ENCODE results near the gene CD300E.

The CD300E gene

GRCh38 chr17:74623693-74624093 is at the start of gene CD300E:
TSS of gene CD300E (minus strand) at chr17:74623738. CDS start at chr17:74623621, 117 bp downstream.
- Histone ChIP-seq H3K9me3 (no peaks in the 10 kb centered on the region), H3K9ac (no peak within 1 kb of the TSS), H4K20me1 (no peaks in the 10 kb centered on the region), H3K4me1 (no peaks in the 10 kb centered on the region; the same call in 1 of the 2 replicates), H3K36me3 (no peaks in the 10 kb centered on the region), H3K27ac (no peak within 1 kb of the TSS), H3K27me3 (no peaks in the 10 kb centered on the region), H3K4me3 (no peak within 1 kb of the TSS), H3K4me2 (no peak within 1 kb of the TSS)
- no peak for TF ChIP-seq Cebpa-rat (IDR thresholded peaks at IDR 0.05)

- Histone ChIP-seq H3K36me3 (no peaks in the 10 kb centered on the region), H3K4me3 (no peak overlapping the region), H3K4me2 (no peak overlapping the region), H4K20me1 (peaks cover 11% of the 10 kb centered on the region), H3K9me3 (no peaks in the 10 kb centered on the region), H3K27ac (no peak overlapping the region), H3K9ac (no peak overlapping the region), H3K27me3 (0 out of 2 replicates have a peak, but pooled peaks cover 7% of the 10 kb centered on the region), H3K4me1 (no peaks in the 10 kb centered on the region)
- no peak for TF ChIP-seq Cebpa-rat (IDR thresholded peaks at IDR 0.05)
These were observed 47.7 kb upstream of the CD300E start for GRCh38 chr17:74671031-74671771.

- 0 out of 2 replicates have a peak, but pooled peaks cover 7% of the 10 kb centered on the region for H3K27me3 ChIP-seq
- H4K20me1 ChIP-seq = peaks cover 11% of the 10 kb centered on the region
- no peaks in the 10 kb centered on the region for H3K9me3 ChIP-seq
- no peak overlapping the region for H3K27ac ChIP-seq
- no peak overlapping the region for H3K4me3 ChIP-seq
- no peaks in the 10 kb centered on the region for H3K4me1 ChIP-seq
- no peaks in the 10 kb centered on the region for H3K36me3 ChIP-seq
- H3K4me2 ChIP-seq = no peak overlapping the region
- no peak overlapping the region for H3K9ac ChIP-seq
- no peak for TF ChIP-seq Cebpa-rat (IDR thresholded peaks at IDR 0.05)
These were observed 46.8 kb upstream of the CD300E start for GRCh38 chr17:74670329-74670728.

- H3K27me3 ChIP-seq = no peaks in the 10 kb centered on the region
- TF ChIP-seq Cebpa-rat (IDR thresholded peaks at IDR 0.05) = no peak
These were observed 40.0 kb upstream of the CD300E start for GRCh38 chr17:74663561-74663960.

GRCh38 chr17:74659889-74660288 is 36.4 kb upstream of the CD300E start:
- H3K27ac ChIP-seq = no peak overlapping the region
- H3K4me3 ChIP-seq = no peak overlapping the region
- H3K4me2 ChIP-seq = peak overlapping the region; percentile 56
- H3K9me3 ChIP-seq = no peaks in the 10 kb centered on the region
- H3K27me3 ChIP-seq = no peaks in the 10 kb centered on the region
- H3K4me1 ChIP-seq = peaks cover 38% of the 10 kb centered on the region
- H3K36me3 ChIP-seq = no peaks in the 10 kb centered on the region
- H4K20me1 ChIP-seq = no peaks in the 10 kb centered on the region
- no peak for TF ChIP-seq Cebpa-rat (IDR thresholded peaks at IDR 0.05)
- no peak overlapping the region for H3K9ac ChIP-seq

More at GRCh38 chr17:74663561-74663960, 40.0 kb upstream of the CD300E start:
- H3K4me1 ChIP-seq = peaks cover 26% of the 10 kb centered on the region
- H3K4me2 ChIP-seq = peak overlapping the region; percentile 30
- H3K27ac ChIP-seq = no peak overlapping the region
- no peak overlapping the region for H3K4me3 ChIP-seq
- no peaks in the 10 kb centered on the region for H4K20me1 ChIP-seq
- no peaks in the 10 kb centered on the region for H3K9me3 ChIP-seq
- no peak overlapping the region for H3K9ac ChIP-seq
- H3K36me3 ChIP-seq = no peaks in the 10 kb centered on the region

- Histone ChIP-seq H3K9me3 (no peaks in the 10 kb centered on the region), H3K4me3 (no peak overlapping the region), H3K27me3 (no peaks in the 10 kb centered on the region), H3K4me1 (peaks cover 33% of the 10 kb centered on the region), H4K20me1 (no peaks in the 10 kb centered on the region), H3K9ac (no peak overlapping the region), H3K27ac (no peak overlapping the region), H3K4me2 (peak overlapping the region; percentile 56), H3K36me3 (no peaks in the 10 kb centered on the region)
- no peak for TF ChIP-seq Cebpa-rat (IDR thresholded peaks at IDR 0.05)
These were observed 35.1 kb upstream of the CD300E start for GRCh38 chr17:74658620-74659019.

GRCh38 chr17:74654742-74655141 is 31.2 kb upstream of the CD300E start:
- no peak for TF ChIP-seq Cebpa-rat (IDR thresholded peaks at IDR 0.05)
- Histone ChIP-seq H3K9ac (no peak overlapping the region), H4K20me1 (no peaks in the 10 kb centered on the region), H3K4me2 (no peak overlapping the region), H3K4me1 (peaks cover 23% of the 10 kb centered on the region), H3K27ac (no peak overlapping the region), H3K9me3 (no peaks in the 10 kb centered on the region), H3K27me3 (no peaks in the 10 kb centered on the region; the same call in 1 of the 2 replicates), H3K36me3 (no peaks in the 10 kb centered on the region), H3K4me3 (no peak overlapping the region)

- Histone ChIP-seq H3K4me1 (peaks cover 10% of the 10 kb centered on the region; the same call in 1 of the 2 replicates), H3K9me3 (no peaks in the 10 kb centered on the region), H3K36me3 (no peaks in the 10 kb centered on the region), H3K27ac (no peak overlapping the region), H3K4me3 (no peak overlapping the region), H3K4me2 (no peak overlapping the region), H3K9ac (no peak overlapping the region), H3K27me3 (no peaks in the 10 kb centered on the region; the same call in 1 of the 2 replicates), H4K20me1 (no peaks in the 10 kb centered on the region; the same call in 1 of the 2 replicates)
- no peak for TF ChIP-seq Cebpa-rat (IDR thresholded peaks at IDR 0.05)
These were observed 28.5 kb upstream of the CD300E start for GRCh38 chr17:74652020-74652419.

GRCh38 chr17:74649909-74650308 is 26.4 kb upstream of the CD300E start:
- Histone ChIP-seq H3K4me1 (peaks cover 16% of the 10 kb centered on the region), H3K9me3 (no peaks in the 10 kb centered on the region), H3K4me2 (no peak overlapping the region), H3K27ac (no peak overlapping the region), H3K9ac (no peak overlapping the region), H4K20me1 (no peaks in the 10 kb centered on the region; the same call in 1 of the 2 replicates), H3K27me3 (no peaks in the 10 kb centered on the region; the same call in 1 of the 2 replicates), H3K4me3 (no peak overlapping the region), H3K36me3 (no peaks in the 10 kb centered on the region)
- no peak for TF ChIP-seq Cebpa-rat (IDR thresholded peaks at IDR 0.05)

- H3K9me3 ChIP-seq = no peaks in the 10 kb centered on the region
- H3K4me2 ChIP-seq = no peak overlapping the region
- H3K4me3 ChIP-seq = no peak overlapping the region
- no peaks in the 10 kb centered on the region; the same call in 1 of the 2 replicates for H4K20me1 ChIP-seq
- H3K27me3 ChIP-seq = no peaks in the 10 kb centered on the region; the same call in 1 of the 2 replicates
- H3K27ac ChIP-seq = no peak overlapping the region
- H3K4me1 ChIP-seq = peaks cover 20% of the 10 kb centered on the region
- TF ChIP-seq Cebpa-rat (IDR thresholded peaks at IDR 0.05) = no peak
- no peaks in the 10 kb centered on the region for H3K36me3 ChIP-seq
- H3K9ac ChIP-seq = no peak overlapping the region
These were observed 24.5 kb upstream of the CD300E start for GRCh38 chr17:74647871-74648672.

Data from BLaER1 (cell line).